ENCODE measurements around the gene KCTD5.

DNA sequence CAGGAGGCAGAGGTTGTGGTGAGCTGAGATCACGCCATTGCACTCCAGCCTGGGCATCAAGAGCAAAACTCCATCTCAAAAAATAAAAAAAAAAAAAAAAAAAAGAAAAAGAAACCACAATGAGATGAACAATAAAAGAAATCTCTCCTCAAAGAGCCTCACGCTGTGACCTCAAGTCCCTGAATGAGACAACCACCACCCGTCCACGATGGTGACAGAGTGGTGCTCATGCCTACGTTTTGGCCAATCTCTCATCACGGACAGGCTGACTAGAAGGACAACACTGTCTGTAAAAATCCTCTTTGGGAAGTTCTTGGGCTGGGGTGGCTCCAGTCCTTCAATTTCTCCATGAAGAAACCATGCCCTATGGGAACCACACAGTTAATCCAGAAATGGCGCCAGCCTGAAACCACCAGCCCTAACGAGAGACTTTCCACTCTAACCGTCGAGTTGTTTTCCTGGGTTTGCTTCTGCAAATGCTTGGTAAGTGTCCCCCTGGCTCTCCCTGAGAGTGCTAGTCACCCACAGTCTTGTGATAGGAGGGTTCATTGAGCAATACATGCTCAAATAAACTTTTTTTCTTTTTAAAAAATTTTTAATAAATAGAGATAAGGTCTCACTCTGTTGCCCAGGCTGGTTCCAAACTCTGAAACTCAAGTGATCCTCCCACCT is 52.7 kb downstream of the KCTD5 start:
- TF ChIP-seq, protein P1, sequence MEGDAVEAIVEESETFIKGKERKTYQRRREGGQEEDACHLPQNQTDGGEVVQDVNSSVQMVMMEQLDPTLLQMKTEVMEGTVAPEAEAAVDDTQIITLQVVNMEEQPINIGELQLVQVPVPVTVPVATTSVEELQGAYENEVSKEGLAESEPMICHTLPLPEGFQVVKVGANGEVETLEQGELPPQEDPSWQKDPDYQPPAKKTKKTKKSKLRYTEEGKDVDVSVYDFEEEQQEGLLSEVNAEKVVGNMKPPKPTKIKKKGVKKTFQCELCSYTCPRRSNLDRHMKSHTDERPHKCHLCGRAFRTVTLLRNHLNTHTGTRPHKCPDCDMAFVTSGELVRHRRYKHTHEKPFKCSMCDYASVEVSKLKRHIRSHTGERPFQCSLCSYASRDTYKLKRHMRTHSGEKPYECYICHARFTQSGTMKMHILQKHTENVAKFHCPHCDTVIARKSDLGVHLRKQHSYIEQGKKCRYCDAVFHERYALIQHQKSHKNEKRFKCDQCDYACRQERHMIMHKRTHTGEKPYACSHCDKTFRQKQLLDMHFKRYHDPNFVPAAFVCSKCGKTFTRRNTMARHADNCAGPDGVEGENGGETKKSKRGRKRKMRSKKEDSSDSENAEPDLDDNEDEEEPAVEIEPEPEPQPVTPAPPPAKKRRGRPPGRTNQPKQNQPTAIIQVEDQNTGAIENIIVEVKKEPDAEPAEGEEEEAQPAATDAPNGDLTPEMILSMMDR (IDR thresholded peaks at IDR 0.05): no peak
- no peak for TF ChIP-seq POLR2A (IDR thresholded peaks at IDR 0.05)
